ENCODE measurements around the gene RAD51.

- TF ChIP-seq POLR2AphosphoS5 (IDR thresholded peaks at IDR 0.05) (no peak), CTCF (IDR thresholded peaks at IDR 0.05) (no peak), POLR2A (IDR thresholded peaks at IDR 0.05) (no peak)
Measured at GRCh38 chr15:40706121-40706520, 11.1 kb downstream of the RAD51 start.
